HG02885 (cell line): ENCODE results near the gene IARS2.
"Not testable (repeated sequence)": the region's sequence is repeated elsewhere in the genome, so short reads cannot be mapped to it uniquely, and the experiment has no call there.

ENCODE experiments used
- ATAC-seq: cut with Tn5 transposase; IDR thresholded peaks from one replicate; pipeline ENCODE4 v1.9.1; 2021; ENCODE audit warnings: mild to moderate bottlenecking; ENCODE audit not compliant: unreplicated experiment, poor library complexity

The IARS2 gene

DNA sequence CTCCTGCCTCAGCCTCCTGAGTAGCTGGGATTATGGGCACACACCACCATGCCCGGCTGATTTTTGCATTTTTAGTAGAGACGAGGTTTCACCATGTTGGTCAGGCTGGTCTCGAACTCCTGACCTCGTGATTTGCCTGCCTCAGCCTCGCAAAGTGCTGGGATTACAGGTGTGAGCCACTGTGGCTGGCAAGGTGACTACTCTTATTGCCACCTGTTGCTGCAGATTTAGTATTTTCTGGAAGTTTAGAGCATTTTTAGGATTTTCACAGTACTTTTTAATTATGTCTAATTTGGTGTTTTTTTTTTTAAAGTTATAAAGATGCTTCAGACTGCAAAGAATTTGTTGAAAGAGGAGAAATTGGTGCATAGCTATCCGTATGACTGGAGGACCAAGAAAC, 16.5 kb downstream of the IARS2 start:
- ATAC-seq = not testable (repeated sequence)

GRCh38 chr1:220112600-220112999, 18.7 kb downstream of the IARS2 start:
- ATAC-seq = not testable (repeated sequence)

GRCh38 chr1:220113136-220113695, 19.3 kb downstream of the IARS2 start:
- peak; percentile 59 for ATAC-seq

- no peak for ATAC-seq
Observed at GRCh38 chr1:220119043-220119512, 25.1 kb downstream of the IARS2 start.

DNA sequence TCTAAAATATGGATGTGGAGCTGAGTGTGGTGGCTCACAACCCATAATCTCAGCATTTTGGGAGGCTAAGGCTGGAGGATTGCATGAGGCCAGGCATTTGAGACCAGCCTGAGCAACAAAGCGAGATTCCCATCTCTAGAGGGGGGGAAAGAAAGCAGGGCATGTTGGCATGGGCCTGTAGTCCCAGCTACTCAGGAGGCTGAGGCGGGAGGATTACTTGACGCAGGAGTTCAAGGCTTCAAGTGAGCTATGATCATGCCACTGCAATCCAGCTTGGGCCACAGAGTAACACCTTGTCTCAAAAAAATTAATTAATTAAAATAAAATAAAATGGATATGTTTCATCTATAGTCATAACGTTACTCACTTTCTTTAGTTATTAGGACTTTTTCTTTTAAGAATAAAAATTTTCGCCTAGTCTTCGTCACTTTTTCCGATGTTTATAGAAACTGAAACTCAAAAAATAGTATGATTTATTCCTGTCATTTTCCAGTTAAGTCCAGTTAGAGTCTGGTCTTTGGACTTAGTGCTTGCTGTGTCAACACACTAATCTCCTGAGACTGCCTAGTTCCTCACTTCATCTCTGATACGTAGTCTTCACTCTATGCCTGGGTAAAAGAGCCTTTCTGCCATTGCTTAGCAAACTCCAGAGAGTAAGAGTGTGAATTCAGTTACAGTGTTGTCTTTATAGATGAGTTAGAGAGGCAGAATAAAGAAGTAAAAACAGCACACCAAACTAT, 28.0 kb downstream of the IARS2 start:
- ATAC-seq = no peak

DNA sequence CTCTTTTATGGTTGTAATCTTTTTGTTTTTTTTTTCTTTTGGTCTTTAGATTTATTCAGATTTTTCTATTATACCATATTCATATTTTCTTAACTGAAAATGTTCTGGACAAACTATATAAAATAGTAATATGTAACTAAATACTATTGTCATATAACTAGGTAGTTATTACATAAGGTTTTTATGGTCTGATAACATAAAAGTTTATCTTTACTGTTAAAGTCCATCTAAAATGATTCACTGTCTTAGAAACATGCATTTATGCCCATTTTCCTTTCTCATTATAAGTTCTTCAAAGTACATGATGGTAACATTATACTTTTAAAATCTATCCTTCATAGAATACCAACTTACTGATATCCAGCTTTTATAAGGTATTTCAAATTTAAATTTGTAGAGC, 29.1 kb downstream of the IARS2 start:
- ATAC-seq = no peak

DNA sequence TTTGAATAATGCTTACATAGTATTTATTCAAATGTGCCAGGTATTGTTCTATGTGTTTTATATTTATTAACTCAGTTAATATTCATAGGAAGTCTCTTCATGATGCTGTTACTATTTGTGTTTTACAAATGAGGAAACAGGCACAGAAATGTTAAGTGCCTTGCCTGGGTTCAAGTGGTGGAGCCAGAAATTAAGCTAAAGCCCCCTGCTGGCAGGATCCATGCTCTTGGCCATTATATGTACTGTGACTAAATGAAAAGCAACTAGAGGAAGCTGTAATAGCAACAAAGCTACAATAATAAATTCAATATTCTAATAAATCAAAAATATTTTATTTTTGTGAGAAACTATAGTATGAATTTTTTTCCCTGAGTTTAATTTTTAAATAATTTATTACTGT, 30.0 kb downstream of the IARS2 start:
- no peak for ATAC-seq

GRCh38 chr1:220124542-220124941, 30.6 kb downstream of the IARS2 start:
- no peak for ATAC-seq

- ATAC-seq = no peak
Observed at GRCh38 chr1:220127076-220127475, 33.1 kb downstream of the IARS2 start.

- ATAC-seq = no peak
Observed at GRCh38 chr1:220129479-220130210, 35.7 kb downstream of the IARS2 start.

DNA sequence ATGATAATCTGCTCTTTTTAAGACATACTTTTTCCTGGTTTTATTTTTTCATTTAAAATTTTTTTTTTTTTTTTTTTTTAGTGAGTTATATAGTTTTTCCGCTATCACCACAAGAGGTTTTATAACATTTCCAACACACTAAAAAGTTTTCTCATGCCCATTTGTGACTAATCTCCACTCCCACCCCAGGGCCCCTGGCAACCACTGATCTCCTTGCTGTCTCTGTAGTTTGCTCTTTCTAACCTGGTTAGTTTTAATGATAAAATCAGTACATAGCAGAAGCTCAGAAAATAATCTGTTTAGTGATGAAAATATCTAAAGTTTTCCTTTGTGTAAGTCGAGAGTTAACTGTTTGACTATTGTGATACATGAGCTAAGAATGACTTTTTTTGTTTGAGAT, 41.8 kb downstream of the IARS2 start:
- no peak for ATAC-seq

DNA sequence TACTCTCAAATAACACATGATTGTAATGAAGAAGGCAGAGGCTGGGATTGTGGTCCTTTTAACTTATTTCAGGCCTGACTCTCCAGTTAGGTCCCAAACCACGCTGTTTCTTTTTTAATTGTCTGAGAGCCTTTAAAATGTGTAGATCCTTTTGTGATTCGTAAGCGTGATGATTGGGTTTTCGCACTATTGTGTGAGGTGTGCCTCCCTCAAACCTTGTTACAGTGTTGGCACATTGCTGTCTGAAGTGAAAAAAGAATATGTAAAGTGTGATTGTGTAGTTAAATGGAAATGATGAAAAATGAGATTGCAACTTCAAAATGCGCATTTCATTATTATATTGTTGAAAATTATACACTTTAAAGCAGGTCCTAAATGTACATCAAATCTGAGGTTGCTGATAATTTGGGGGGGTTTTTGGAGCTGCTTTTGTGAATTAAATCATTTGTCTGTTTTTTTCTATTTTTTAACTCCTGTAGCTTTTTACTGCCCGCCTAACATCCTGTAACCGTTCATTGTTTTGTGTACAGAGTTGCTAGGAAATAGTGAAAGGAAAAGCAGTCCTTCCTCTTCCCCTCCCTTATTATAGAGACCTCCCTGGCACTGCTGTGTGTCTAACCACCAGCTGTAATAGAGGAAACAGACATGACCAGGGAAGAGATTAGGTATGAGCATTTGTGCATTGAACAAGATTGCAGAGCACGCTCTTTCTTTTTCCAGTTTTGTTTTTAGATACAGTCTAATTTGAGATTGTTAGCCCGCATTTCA, 43.3 kb downstream of the IARS2 start:
- no peak for ATAC-seq

DNA sequence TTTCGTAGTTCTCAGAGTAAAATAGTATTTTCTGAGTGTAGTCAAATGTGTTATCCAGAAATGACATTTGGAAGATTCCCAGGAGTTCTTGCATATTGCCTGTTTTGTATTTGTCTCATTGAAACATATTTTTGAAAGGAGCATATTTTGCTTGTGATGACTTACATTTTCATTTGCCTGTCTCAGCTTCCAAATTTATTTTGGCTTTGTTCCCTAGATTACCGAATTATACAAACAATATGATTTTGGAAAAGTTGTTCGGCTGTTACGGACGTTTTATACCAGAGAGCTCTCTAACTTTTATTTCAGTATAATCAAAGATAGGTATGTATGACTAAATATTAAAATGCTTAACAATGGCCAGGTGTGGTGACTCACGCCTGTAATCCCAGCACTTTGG, 46.0 kb downstream of the IARS2 start:
- no peak for ATAC-seq

DNA sequence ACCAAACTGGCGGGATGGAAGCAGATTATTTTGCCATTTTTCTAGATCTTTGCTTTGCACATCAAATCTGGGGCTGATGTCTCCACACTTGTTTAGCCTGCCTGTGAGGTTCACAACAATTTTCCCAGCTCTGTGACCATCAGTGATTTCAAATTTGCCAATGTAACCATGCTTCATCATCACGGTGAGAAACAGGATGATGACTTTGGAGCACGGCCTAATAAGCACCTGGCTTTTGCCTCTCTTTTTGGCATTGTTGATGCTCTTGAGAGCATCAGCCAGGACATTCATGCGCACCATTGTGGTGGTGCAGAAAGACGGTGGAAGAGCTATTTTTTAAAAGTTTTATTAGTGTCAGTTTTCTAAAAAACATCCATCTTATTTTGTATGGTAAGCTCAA, 50.1 kb downstream of the IARS2 start:
- no peak for ATAC-seq

DNA sequence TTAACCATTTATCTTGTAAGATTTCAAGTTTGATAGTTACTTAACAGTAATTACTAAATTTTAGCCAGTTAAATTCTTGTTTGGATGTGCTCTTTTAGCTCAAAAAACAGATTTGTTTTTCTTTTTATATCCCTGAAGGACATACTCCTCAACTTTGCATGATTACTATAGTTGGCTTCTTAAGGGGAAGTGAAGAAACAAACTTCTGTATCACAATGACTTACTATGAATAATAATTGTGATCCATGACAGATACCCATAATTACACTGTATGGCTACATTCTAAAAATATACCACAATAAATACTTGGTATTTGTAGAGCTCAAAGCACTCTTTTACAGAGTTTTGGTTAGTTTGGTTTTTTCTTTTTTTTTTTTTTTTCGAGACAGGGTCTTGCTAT, 55.8 kb downstream of the IARS2 start:
- peak; percentile 70 for ATAC-seq

GRCh38 chr1:220151454-220151853, 57.5 kb downstream of the IARS2 start:
- ATAC-seq = no peak

GRCh38 chr1:220153147-220153546, 59.2 kb downstream of the IARS2 start:
- ATAC-seq = no peak

GRCh38 chr1:220156620-220157146, 62.8 kb downstream of the IARS2 start:
- no peak for ATAC-seq

GRCh38 chr1:220157738-220158137, 63.8 kb downstream of the IARS2 start:
- no peak for ATAC-seq

- ATAC-seq = not testable (repeated sequence)
Observed at GRCh38 chr1:220158530-220158929, 64.6 kb downstream of the IARS2 start.
